Activated CD8-positive, alpha-beta memory T cell treated with anti-CD3 and anti-CD28 coated beads, Interleukin-2, amount 10 ng/mL, durations not matched to agents 7 days and 5 days (primary cell): ENCODE data around the gene BLOC1S6. TPM values are rescaled to one million over a fixed set of nuclear protein-coding genes. Genes with fewer than 3 reads are reported as not detected.

ENCODE experiments used
- ATAC-seq: fragments of 150-1000 bp; cut with Tn5 transposase; one replicate; pipeline ENCODE4 v1.10.0; 2021; ENCODE audit warnings: moderate library complexity
- CTCF ChIA-PET: fragments of 350-600 bp; sonication (Branson Sonifier 250); formaldehyde crosslinking; loops from one replicate; lab custom pipeline; 2021; ENCODE audit warnings: antibody characterized with exemption; lab: Charles Lee
- DNase-seq: peaks from one replicate; pipeline ENCODE4 v3.0.0-alpha.2; 2020
- H3K27ac Mint-ChIP-seq: one replicate; pipeline ENCODE4 v1.8.0; 2021; ENCODE audit warnings: mild to moderate bottlenecking, mixed read lengths
- H3K27me3 Mint-ChIP-seq: one replicate; pipeline ENCODE4 v1.8.0; 2021; ENCODE audit warnings: mixed read lengths
- H3K36me3 Mint-ChIP-seq: one replicate; pipeline ENCODE4 v1.8.0; 2021; ENCODE audit warnings: mild to moderate bottlenecking, mixed read lengths
- H3K4me1 Mint-ChIP-seq: one replicate; pipeline ENCODE4 v1.8.0; 2021; ENCODE audit warnings: mixed read lengths
- H3K4me3 Mint-ChIP-seq: one replicate; pipeline ENCODE4 v1.8.0; 2021; ENCODE audit warnings: mild to moderate bottlenecking, moderate library complexity, mixed read lengths
- H3K9me3 Mint-ChIP-seq: one replicate; pipeline ENCODE4 v1.8.0; 2022; ENCODE audit warnings: low read depth, mixed read lengths
- total RNA-seq, 2 experiments: library from RNA; stranded (reverse); gene quantifications; one replicate each; pipeline ENCODE4 v1.2.3, GENCODE V29; 2021

BLOC1S6 gene
- total RNA-seq, 2 experiments from 2014 or later: 33.6 to 35.7 TPM

DNA sequence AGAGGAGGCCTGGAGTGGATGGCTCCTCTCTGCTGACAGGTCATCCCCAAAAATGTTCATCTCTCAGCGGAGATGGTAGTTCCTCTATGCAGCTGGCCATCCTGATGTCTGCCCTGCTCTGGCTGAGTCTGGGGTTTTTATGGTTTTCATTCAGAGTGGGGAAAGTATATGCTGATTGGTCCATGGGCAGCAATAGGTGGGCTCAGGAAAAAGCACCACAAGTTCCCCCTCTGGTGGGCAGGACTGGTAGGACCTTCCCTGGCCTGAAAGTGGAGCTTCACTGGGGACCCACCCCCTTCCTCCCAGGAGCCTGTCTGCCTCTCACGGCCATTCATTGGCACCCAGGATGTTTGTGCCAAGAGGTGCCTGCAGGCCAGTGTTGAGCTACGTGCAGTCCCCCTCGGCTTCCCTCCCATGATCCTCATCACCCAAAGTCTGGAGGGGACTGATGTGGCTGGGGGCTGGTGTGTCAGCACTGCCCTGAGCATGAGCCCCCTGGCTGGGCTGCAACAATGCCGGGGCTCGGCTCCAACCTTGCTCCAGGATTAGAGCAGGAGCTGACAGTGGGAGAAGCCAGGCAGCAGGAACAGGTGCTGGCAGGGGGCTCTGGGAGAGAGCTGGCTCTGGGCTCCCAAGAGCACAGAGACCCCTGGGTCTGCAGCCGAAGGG lies 13.1 kb upstream of the BLOC1S6 start:
- peaks cover 40% of the 10 kb centered on the region for H3K27me3 Mint-ChIP-seq
- H3K27ac Mint-ChIP-seq: no peak overlapping the region
- CTCF ChIA-PET: interaction anchor here (0.5 to 2.3 kb wide), 4 partner anchors 14 to 116 kb away, joined by 3 to 10 read pairs (median 3); partner anchors contain the start of gene BLOC1S6
- no peaks in the 10 kb centered on the region for H3K4me1 Mint-ChIP-seq
- DNase-seq: no peak
- no peaks in the 10 kb centered on the region for H3K36me3 Mint-ChIP-seq
- H3K9me3 Mint-ChIP-seq: no peaks in the 10 kb centered on the region
- no peak for ATAC-seq
- no peak overlapping the region for H3K4me3 Mint-ChIP-seq

DNA sequence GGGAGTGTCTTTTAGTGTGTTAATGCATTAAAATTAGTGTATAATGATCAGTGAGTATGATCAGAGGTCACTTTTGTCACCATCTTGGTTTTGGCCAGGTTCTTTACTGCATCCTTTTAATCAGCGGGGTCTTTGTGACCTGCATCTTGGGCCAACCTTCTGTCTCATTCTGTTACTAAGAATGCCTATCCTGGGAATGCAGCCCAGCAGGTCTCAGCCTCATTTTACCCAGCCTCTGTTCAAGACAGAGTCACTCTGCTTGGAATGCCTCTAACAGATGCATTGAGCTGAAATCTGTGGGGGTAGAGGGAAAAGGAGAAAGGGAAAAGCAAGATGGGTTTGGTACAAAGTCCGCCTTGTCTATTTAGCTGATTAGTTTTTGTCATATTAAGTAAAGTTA lies 5.3 kb upstream of the BLOC1S6 start:
- Mint-ChIP-seq H3K9me3 (no peaks in the 10 kb centered on the region), H3K27ac (no peak overlapping the region)
- CTCF ChIA-PET: no interaction called here

DNA sequence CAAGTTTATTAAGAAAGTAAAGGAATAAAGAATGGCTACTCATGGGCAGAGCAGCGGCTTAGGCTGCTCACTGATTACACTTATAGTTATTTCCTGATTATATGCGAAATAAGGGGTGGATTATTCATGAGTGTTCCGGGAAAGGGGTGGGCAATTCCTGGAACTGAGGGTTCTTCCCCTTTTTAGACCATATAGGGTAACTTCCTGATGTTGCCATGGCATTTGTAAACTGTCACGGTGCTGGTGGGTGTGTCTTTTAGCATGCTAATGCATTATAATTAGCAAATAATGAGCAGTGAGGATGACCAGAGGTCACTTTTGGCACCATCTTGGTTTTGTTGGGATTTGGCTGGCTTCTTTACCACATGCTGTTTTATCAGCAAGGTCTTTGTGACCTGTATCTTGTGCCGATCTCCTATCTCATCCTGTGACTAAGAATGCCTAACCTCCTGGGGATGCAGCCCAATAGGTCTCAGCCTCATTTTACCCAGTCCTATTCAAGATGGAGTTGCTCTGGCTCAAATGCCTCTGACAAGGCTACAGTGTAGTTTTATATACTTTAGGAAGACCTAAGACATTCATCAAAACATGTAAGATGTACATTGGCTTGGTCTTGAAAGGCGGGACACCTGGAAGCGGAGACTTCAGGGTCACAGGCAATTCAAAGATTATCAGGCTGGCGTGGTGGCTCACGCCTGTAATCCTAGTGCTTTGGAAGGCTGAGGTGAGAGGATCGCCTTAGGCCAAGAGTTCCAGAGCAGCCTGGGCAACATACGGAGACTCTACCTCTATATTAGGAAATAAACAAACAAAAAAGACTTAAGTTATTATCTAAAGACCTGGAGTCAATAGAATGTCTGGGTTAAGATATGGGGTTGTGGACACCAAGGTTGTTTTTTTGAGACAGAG lies 3.2 kb upstream of the BLOC1S6 start:
- H3K27me3 Mint-ChIP-seq: peaks cover 13% of the 10 kb centered on the region
- ATAC-seq (no peak), DNase-seq (no peak)
- peaks cover 19% of the 10 kb centered on the region for H3K4me1 Mint-ChIP-seq
- no peak overlapping the region for H3K4me3 Mint-ChIP-seq
- no peaks in the 10 kb centered on the region for H3K9me3 Mint-ChIP-seq
- CTCF ChIA-PET: interaction anchor here (0.7 kb wide), 1 partner anchor 63 kb away, joined by 3 read pairs; no protein-coding TSS in a partner anchor
- no peak overlapping the region for H3K27ac Mint-ChIP-seq
- no peaks in the 10 kb centered on the region for H3K36me3 Mint-ChIP-seq

More for the DNA sequence above, 5.3 kb upstream of the BLOC1S6 start:
- Mint-ChIP-seq H3K27me3 (peaks cover 16% of the 10 kb centered on the region), H3K4me1 (peaks cover 10% of the 10 kb centered on the region), H3K36me3 (no peaks in the 10 kb centered on the region), H3K4me3 (no peak overlapping the region)
- DNase-seq (no peak), ATAC-seq (no peak)

DNA sequence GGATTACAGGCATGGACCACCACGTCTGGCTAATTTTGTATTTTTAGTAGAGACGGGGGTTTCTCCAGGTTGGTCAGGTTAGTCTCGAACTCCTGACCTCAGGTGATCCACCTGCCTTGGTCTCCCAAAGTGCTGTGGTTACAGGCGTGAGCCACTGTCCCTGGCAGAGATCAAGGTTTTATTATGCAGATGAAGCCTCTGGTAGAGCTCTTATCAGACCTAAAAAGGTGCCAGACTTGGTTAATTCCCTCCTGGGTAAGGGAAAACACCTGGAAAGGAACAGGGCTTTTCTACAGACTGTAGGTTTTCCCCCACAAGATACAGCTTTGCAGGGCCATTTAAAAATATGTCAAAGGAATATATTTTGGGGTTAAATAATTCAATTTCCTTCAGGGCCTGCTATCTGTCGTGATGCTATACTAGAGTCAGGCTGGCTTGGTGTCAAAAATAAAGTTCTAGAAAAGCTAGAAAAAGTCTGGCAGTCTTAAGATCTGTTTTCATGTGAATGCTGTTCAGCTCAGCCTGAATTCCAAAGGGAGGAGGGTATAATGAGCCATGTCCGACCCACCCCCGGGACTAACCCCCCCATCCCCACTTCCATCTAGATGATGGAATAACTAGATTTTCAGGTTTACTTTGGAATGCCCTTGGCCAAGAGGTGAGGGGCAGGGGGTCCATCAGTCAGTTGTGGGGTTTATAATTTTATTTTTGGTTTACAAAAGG lies 1.9 kb upstream of the BLOC1S6 start:
- CTCF ChIA-PET: interaction anchor here (3.2 to 4.9 kb wide), 2 partner anchors 26 to 127 kb away, joined by 14 to 45 read pairs; no protein-coding TSS in a partner anchor
- Mint-ChIP-seq H3K4me1 (peaks cover 25% of the 10 kb centered on the region), H3K27ac (no peak overlapping the region), H3K27me3 (peaks cover 4% of the 10 kb centered on the region), H3K36me3 (no peaks in the 10 kb centered on the region), H3K9me3 (no peaks in the 10 kb centered on the region), H3K4me3 (peak overlapping the region; percentile 98)
- ATAC-seq (no peak), DNase-seq (no peak)

- peak overlapping the region; percentile 98 for H3K4me3 Mint-ChIP-seq
- CTCF ChIA-PET: interaction anchor here (0.8 to 4.9 kb wide), 13 partner anchors 17 to 423 kb away, joined by 3 to 45 read pairs (median 4); partner anchors contain the start of gene SQOR
- H3K27ac Mint-ChIP-seq: peak overlapping the region; percentile 100
- peaks cover 4% of the 10 kb centered on the region for H3K27me3 Mint-ChIP-seq
- ATAC-seq (no peak), DNase-seq (no peak)
- H3K4me1 Mint-ChIP-seq: peaks cover 27% of the 10 kb centered on the region
- H3K9me3 Mint-ChIP-seq: no peaks in the 10 kb centered on the region
- no peaks in the 10 kb centered on the region for H3K36me3 Mint-ChIP-seq
Observed at GRCh38 chr15:45586125-45586524, 1.1 kb upstream of the BLOC1S6 start.

DNA sequence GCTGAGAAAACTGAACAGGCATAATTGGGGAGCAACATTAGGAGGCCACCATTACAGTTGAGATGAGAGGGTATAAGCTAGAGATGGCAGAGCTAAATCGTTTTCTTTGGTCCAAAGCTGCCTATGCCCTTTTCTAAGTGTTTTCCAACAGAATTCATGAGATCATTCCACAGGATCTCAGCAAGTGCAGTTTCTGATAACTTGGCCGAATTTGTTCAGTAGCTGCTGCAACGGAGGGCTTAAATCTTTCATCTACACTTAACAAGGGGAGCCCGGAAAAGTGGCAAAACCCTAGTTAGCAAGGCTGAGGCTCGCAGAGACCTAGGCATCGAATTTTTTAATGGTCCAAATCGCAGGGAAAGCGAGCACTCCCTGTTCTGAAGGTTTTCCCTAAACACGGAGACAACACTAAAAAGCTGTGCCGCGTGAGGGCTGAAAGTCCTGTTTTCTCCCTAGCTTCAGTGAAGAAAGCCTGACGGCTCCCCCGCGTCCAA lies 531 bp upstream of the BLOC1S6 start:
- peak overlapping the region; percentile 100 for H3K27ac Mint-ChIP-seq
- H3K9me3 Mint-ChIP-seq: no peaks in the 10 kb centered on the region
- peak overlapping the region; percentile 98 for H3K4me3 Mint-ChIP-seq
- H3K36me3 Mint-ChIP-seq: no peaks in the 10 kb centered on the region
- H3K27me3 Mint-ChIP-seq: peaks cover 4% of the 10 kb centered on the region
- H3K4me1 Mint-ChIP-seq: peaks cover 29% of the 10 kb centered on the region
- CTCF ChIA-PET: interaction anchor here (0.8 to 4.9 kb wide), 16 partner anchors 13 to 424 kb away, joined by 3 to 45 read pairs (median 5); partner anchors contain the start of gene SQOR
- DNase-seq: no peak
- ATAC-seq: peak; percentile 2

DNA sequence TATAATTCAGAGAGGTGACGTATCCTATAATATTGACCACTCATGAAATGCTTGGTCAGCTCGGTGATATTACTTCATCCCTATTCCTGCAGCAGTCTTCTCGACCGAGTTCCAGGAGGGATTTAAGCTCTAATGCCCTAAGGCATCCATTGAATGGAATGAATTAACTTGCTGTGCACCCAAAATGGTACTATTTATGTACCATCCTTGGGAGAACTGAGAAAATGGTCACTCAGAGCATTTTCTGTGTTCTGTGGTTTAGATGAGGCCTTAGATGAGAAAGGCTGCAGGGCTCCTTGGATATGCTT lies 638 bp downstream of the BLOC1S6 start:
- ATAC-seq: no peak
- Mint-ChIP-seq H3K36me3 (peaks cover 2% of the 10 kb centered on the region), H3K9me3 (no peaks in the 10 kb centered on the region), H3K4me1 (peaks cover 36% of the 10 kb centered on the region), H3K4me3 (peak overlapping the region; percentile 98), H3K27me3 (peaks cover under 1% of the 10 kb centered on the region), H3K27ac (peak overlapping the region; percentile 100)
- CTCF ChIA-PET: interaction anchor here (0.8 to 4.9 kb wide), 11 partner anchors 14 to 185 kb away, joined by 3 to 45 read pairs (median 9); a partner anchor contains a TSS
- no peak for DNase-seq

DNA sequence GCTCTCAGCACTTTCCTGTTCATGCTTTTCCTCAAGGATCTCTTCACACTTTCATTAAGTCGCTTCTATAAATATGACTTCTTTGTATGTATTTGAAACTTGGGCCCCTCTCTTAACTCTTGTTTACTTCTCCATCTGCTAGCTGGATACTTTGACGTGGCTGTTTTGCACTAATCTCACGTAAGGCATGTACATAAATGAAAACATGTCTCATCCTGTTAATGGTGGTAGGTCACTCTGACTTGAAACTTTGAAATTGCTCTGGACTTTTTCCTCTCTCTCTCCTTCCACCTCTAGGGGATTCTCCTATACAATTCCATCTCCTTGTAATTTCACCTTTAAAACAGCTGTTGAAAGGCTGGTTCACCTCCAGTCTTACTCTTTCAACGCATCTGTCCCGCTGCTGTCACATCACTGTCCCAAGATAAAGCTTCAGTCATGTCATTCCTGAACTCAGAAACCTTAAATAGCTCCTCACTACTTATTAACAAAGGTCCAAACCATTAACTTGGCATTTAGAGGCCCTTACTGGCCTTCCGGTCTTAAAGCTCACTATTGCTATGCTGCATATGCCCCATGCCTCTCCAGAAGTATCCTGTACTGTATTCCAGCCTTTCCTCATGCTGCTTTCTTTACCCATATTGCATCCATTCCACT lies 1.2 kb downstream of the BLOC1S6 start:
- no peaks in the 10 kb centered on the region for H3K9me3 Mint-ChIP-seq
- DNase-seq: no peak
- H3K4me3 Mint-ChIP-seq: peak overlapping the region; percentile 98
- CTCF ChIA-PET: interaction anchor here (0.6 to 4.9 kb wide), 10 partner anchors 14 to 186 kb away, joined by 3 to 45 read pairs (median 9); a partner anchor contains a TSS
- H3K27me3 Mint-ChIP-seq: no peaks in the 10 kb centered on the region
- peak overlapping the region; percentile 100 for H3K27ac Mint-ChIP-seq
- peaks cover 4% of the 10 kb centered on the region for H3K36me3 Mint-ChIP-seq
- no peak for ATAC-seq
- H3K4me1 Mint-ChIP-seq: peaks cover 36% of the 10 kb centered on the region

DNA sequence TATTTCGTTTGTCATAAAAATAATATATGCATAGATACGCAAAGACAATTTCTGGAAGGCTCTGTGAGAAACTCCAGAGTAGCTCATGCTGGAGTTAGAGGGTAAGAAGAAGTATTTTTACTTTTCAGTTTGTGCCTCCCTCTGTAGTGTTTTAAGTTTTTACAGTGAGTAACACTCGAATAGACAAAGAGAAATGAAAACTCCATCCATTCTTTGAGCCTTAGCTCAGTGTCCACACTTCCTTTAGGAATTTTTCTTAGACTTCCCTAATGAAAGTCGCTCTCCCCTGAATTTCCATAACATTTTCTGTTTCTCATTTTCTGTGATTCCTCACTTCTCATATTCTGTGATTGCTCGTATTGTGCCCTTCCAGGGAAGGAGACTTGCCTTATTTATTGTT lies 2.1 kb downstream of the BLOC1S6 start:
- ATAC-seq (no peak), DNase-seq (no peak)
- Mint-ChIP-seq H3K9me3 (no peaks in the 10 kb centered on the region), H3K4me3 (peak overlapping the region; percentile 98), H3K36me3 (peaks cover 9% of the 10 kb centered on the region), H3K27ac (peak overlapping the region; percentile 100), H3K4me1 (peaks cover 36% of the 10 kb centered on the region), H3K27me3 (no peaks in the 10 kb centered on the region)
- CTCF ChIA-PET: interaction anchor here (0.7 to 4.9 kb wide), 5 partner anchors 15 to 188 kb away, joined by 3 to 45 read pairs (median 10); no protein-coding TSS in a partner anchor

DNA sequence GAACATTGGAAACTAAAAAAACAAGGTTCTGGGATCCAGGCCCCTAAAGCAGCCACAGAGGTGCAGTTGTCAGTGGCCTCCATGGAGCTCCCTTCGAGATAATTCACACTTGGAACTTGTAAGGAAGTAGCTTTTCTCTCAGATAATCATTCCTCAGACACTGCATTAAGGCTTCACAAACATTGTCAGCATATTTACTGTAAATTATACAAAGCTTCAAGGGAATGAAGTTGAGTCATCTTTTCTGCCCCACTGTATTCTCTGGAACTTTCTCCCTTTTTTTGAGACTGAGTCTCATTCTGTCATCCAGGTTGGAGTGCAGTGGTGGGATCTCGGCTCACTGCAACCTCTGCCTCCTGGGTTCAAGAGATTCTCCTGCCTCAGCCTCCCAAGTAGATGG lies 7.1 kb downstream of the BLOC1S6 start:
- CTCF ChIA-PET: interaction anchor here (0.7 to 3.5 kb wide), 5 partner anchors 18 to 163 kb away, joined by 3 to 14 read pairs (median 5); no protein-coding TSS in a partner anchor
- Mint-ChIP-seq H3K27me3 (no peaks in the 10 kb centered on the region), H3K4me3 (no peak overlapping the region), H3K9me3 (no peaks in the 10 kb centered on the region), H3K36me3 (peaks cover 32% of the 10 kb centered on the region), H3K4me1 (peaks cover 13% of the 10 kb centered on the region), H3K27ac (no peak overlapping the region)
- no peak for ATAC-seq
- no peak for DNase-seq

DNA sequence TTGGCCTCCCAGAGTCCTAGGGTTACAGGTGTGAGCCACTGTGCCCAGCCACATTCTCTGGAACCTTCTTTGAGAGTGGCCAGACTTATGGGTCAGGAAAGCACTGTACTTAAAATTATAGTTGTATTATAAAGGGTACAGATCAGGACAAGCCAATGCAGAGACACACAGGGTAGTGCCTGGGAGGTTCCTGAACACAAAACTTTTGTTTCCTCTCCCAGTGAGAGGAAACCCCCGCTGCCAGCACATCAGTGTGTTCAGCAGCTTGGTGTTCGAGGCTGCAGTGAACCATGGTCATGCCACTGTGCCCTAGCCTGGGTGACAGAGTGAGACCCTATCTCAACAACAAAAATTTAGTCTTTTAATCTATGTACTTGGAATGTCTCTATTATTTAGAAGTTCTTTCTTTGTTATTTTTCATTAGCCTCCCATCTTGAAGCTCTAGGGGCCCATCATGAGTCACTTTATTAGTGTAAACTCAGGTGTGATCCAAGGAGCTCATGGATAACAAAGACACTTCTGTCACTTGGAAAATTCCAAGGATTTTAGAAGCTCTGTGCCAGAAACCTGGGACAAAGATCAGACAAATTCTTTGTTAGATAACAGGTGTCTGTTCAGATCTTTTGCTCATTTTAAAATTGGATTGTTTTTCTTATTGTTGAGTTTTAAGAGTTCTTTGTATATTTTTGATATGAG lies 7.8 kb downstream of the BLOC1S6 start:
- no peak for DNase-seq
- Mint-ChIP-seq H3K4me1 (peaks cover 11% of the 10 kb centered on the region), H3K27ac (no peak overlapping the region), H3K4me3 (no peak overlapping the region), H3K27me3 (no peaks in the 10 kb centered on the region), H3K9me3 (no peaks in the 10 kb centered on the region), H3K36me3 (peaks cover 32% of the 10 kb centered on the region)
- CTCF ChIA-PET: interaction anchor here (1.5 to 3.5 kb wide), 2 partner anchors 17 to 19 kb away, joined by 7 to 14 read pairs; no protein-coding TSS in a partner anchor
- no peak for ATAC-seq
